Loucy (cell line): Measurements from ENCODE around the gene CPA5.

Source experiments
- H2AFZ ChIP-seq: fragments of 200-600 bp; sonication (generic); 2 replicates; pipeline ENCODE4 v1.6.0; 2016; ENCODE audit warnings: antibody characterized with exemption, mild to moderate bottlenecking, low read length, moderate library complexity
- H3F3A ChIP-seq: fragments of 200-600 bp; 2 replicates; pipeline ENCODE4 v1.6.0; 2016; ENCODE audit warnings: antibody characterized with exemption, low read depth, mild to moderate bottlenecking
- H3K27me3 ChIP-seq: fragments of 200-600 bp; sonication (generic); 2 replicates; pipeline ENCODE4 v1.6.1; 2014; ENCODE audit warnings: low read length, mild to moderate bottlenecking; ENCODE audit not compliant: insufficient read depth, poor library complexity, severe bottlenecking
- H3K36me3 ChIP-seq: fragments of 200-600 bp; sonication (generic); 2 replicates; pipeline ENCODE4 v1.6.1; 2016; ENCODE audit warnings: low read length; ENCODE audit not compliant: insufficient read depth
- H3K4me1 ChIP-seq: fragments of 200-600 bp; sonication (generic); 2 replicates; pipeline ENCODE4 v1.5.1; 2014; ENCODE audit warnings: low read length, mild to moderate bottlenecking; ENCODE audit not compliant: insufficient read depth, poor library complexity, severe bottlenecking
- H3K4me2 ChIP-seq: fragments of 200-600 bp; sonication (generic); 2 replicates; pipeline ENCODE4 v1.6.0; 2014; ENCODE audit warnings: antibody characterized with exemption, low read length, low read depth, mild to moderate bottlenecking; ENCODE audit not compliant: poor library complexity, severe bottlenecking
- H3K4me3 ChIP-seq: fragments of 200-600 bp; sonication (generic); 2 replicates; pipeline ENCODE4 v1.5.1; 2014; ENCODE audit warnings: low read length, mild to moderate bottlenecking, mixed read lengths; ENCODE audit not compliant: poor library complexity, severe bottlenecking
- H3K79me2 ChIP-seq: fragments of 200-600 bp; sonication (generic); 2 replicates; pipeline ENCODE4 v1.6.1; 2014; ENCODE audit warnings: low read length; ENCODE audit not compliant: insufficient read depth
- H3K9ac ChIP-seq: fragments of 200-600 bp; sonication (generic); 2 replicates; pipeline ENCODE4 v1.6.0; 2014; ENCODE audit warnings: mild to moderate bottlenecking, low read depth, low read length, moderate library complexity; ENCODE audit not compliant: poor library complexity, severe bottlenecking
- H3K9me2 ChIP-seq: fragments of 200-600 bp; sonication (generic); replicated peaks from 2 replicates; pipeline ENCODE4 v1.6.1; 2016; ENCODE audit warnings: low read depth, low read length, mixed read lengths
- H3K9me3 ChIP-seq: fragments of 200-600 bp; sonication (generic); 2 replicates; pipeline ENCODE4 v1.6.1; 2014; ENCODE audit warnings: mild to moderate bottlenecking, antibody characterized with exemption, low read length, low read depth; ENCODE audit not compliant: insufficient read depth
- H4K20me1 ChIP-seq: fragments of 200-600 bp; sonication (generic); 2 replicates; pipeline ENCODE4 v1.6.0; 2014; ENCODE audit warnings: antibody characterized with exemption, low read length, mild to moderate bottlenecking; ENCODE audit not compliant: insufficient read depth, poor library complexity, severe bottlenecking
- EZH2phosphoT487 ChIP-seq: fragments of 200-600 bp; IDR thresholded peaks from 2 replicates; pipeline ENCODE4 v1.6.1; 2018; ENCODE audit warnings: antibody characterized with exemption, mild to moderate bottlenecking, moderate library complexity, borderline replicate concordance
- TF ChIP-seq, protein P1 (sequence below): fragments of 200-600 bp; sonication (generic); conservative IDR thresholded peaks from 2 replicates; pipeline ENCODE4 v1.5.1; 2014; ENCODE audit warnings: mild to moderate bottlenecking, antibody characterized with exemption, low read length

The CPA5 gene

DNA sequence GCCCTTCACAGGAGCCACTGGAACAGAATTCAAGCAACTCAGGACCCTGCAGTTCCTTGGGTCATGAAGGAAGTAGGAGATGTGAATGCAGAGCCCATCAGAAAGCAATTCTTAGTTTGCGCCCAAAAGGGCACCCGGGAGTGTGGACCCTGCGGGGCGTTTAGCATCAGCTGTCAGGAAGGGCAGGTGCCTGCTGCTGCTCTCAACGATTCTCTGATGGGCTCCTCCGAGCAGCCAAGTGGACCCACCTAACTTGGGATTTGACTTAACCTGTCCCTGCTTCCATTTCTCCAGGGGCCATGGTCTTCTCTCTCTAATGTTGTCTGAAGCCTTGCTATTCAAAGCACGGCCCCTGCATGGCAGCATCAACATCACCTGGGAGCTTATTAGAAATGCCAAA is 17.1 kb downstream of the CPA5 start:
- Histone ChIP-seq H4K20me1 (no peaks in the 10 kb centered on the region), H3K4me3 (no peak overlapping the region), H3F3A (no peaks in the 10 kb centered on the region), H3K9me3 (no peaks in the 10 kb centered on the region), H3K36me3 (no peaks in the 10 kb centered on the region), H3K27me3 (no peaks in the 10 kb centered on the region), H2AFZ (no peak overlapping the region), H3K4me2 (no peak overlapping the region), H3K9ac (no peak overlapping the region), H3K4me1 (peaks cover 1% of the 10 kb centered on the region), H3K9me2 (no peaks in the 10 kb centered on the region), H3K79me2 (no peaks in the 10 kb centered on the region)
- TF ChIP-seq EZH2phosphoT487 = no peak
- TF ChIP-seq, protein P1, sequence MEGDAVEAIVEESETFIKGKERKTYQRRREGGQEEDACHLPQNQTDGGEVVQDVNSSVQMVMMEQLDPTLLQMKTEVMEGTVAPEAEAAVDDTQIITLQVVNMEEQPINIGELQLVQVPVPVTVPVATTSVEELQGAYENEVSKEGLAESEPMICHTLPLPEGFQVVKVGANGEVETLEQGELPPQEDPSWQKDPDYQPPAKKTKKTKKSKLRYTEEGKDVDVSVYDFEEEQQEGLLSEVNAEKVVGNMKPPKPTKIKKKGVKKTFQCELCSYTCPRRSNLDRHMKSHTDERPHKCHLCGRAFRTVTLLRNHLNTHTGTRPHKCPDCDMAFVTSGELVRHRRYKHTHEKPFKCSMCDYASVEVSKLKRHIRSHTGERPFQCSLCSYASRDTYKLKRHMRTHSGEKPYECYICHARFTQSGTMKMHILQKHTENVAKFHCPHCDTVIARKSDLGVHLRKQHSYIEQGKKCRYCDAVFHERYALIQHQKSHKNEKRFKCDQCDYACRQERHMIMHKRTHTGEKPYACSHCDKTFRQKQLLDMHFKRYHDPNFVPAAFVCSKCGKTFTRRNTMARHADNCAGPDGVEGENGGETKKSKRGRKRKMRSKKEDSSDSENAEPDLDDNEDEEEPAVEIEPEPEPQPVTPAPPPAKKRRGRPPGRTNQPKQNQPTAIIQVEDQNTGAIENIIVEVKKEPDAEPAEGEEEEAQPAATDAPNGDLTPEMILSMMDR = no peak

DNA sequence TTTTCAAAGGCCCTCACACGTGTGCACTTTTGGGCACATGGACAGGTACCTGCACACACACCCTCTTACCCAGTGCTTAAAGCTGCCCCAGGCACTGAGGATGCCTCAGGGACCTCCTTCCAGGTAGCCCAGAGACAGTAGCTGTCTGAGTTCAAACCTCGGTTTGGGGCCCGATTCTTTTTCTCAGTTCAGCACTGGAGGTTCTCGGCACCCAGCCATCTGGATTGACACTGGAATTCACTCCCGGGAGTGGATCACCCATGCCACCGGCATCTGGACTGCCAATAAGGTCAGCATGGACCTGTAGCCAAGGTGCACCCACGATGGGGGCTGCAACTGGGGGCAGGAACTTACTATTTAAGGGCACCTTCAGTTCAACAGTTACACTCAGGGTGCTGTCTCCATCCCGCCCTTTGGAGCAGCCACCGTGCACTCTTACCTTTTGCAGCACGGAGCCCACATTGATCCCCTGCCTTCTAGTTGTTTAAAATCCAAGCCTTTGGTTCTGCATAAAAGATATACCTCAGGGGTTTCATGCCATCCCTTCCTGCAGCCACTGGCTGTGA is 17.7 kb downstream of the CPA5 start:
- Histone ChIP-seq H3K27me3 (no peaks in the 10 kb centered on the region), H3K9me2 (no peaks in the 10 kb centered on the region), H2AFZ (no peak overlapping the region)

DNA sequence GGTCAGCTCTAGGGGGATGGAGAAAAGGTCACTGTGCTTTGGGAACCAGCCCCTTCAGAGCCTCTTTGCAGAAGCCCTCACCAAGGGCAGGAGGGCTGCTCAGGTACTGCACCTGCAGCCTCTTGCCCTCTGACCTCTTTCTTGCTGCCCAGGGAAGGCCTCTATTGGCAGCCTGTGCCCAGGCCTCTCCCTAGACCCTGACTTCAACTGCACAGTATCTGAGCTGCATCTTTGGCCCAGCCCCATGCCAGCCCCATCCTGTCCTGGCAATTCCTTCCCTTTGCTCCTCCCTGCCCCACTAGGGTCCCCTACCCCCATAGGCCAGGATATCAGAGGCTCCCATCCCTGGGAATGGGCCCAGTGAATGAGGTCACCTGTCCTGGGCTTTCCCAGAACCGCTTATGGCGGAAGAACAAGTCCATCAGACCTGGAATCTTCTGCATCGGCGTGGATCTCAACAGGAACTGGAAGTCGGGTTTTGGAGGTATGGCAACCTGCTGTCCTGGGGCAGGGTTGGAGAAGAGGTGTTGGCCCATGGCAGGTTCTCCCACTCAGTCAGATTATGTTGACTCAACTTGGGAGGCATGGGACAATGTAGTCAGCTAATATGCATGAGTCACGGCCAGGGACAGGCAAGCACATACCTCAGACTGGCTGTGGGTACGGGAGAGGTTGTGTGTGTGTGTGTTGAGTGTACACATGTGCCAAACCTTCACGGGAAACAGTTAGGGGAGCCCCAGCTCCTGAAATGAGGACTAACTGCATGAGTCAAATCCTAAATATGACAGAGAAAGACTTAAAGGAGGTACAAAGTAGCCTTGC is 18.6 kb downstream of the CPA5 start:
- H3K36me3 ChIP-seq = no peaks in the 10 kb centered on the region
- H3K27me3 ChIP-seq = no peaks in the 10 kb centered on the region
- no peak overlapping the region for H2AFZ ChIP-seq
- no peak overlapping the region for H3K4me2 ChIP-seq
- no peaks in the 10 kb centered on the region for H4K20me1 ChIP-seq
- no peaks in the 10 kb centered on the region for H3K9me2 ChIP-seq
- H3F3A ChIP-seq = no peaks in the 10 kb centered on the region
- no peaks in the 10 kb centered on the region for H3K79me2 ChIP-seq
- peaks cover 17% of the 10 kb centered on the region for H3K4me1 ChIP-seq
- no peak for TF ChIP-seq EZH2phosphoT487
- TF ChIP-seq, protein P1 = no peak
- no peaks in the 10 kb centered on the region for H3K9me3 ChIP-seq
- no peak overlapping the region for H3K9ac ChIP-seq
- H3K4me3 ChIP-seq = no peak overlapping the region

More for the DNA sequence above, 17.7 kb downstream of the CPA5 start:
- H3K9ac ChIP-seq = no peak overlapping the region
- no peaks in the 10 kb centered on the region for H3K9me3 ChIP-seq
- H4K20me1 ChIP-seq = no peaks in the 10 kb centered on the region
- no peaks in the 10 kb centered on the region for H3K79me2 ChIP-seq
- TF ChIP-seq, protein P1 = no peak
- TF ChIP-seq EZH2phosphoT487 = no peak
- H3K36me3 ChIP-seq = no peaks in the 10 kb centered on the region
- peaks cover 8% of the 10 kb centered on the region for H3K4me1 ChIP-seq
- H3K4me3 ChIP-seq = no peak overlapping the region
- H3K4me2 ChIP-seq = no peak overlapping the region
- H3F3A ChIP-seq = no peaks in the 10 kb centered on the region
